Skeletal muscle tissue (tissue), 4 donors: ENCODE data around the gene DLGAP4. TPM values are rescaled to one million over a fixed set of nuclear protein-coding genes. Genes with fewer than 3 reads are reported as not detected.

Source experiments
- H3K27ac ChIP-seq: one replicate; pipeline ENCODE4 v1.7.0; 2013; ENCODE audit warnings: mild to moderate bottlenecking, low read depth, low read length, inconsistent platforms
- H3K27me3 ChIP-seq, 3 donors: one replicate each; pipeline ENCODE4 v1.7.0; 2013; ENCODE audit warnings: low read length in 3 of 3; ENCODE audit not compliant: control insufficient read depth in 3 of 3, insufficient read depth in 3 of 3
- H3K36me3 ChIP-seq, 3 donors: one replicate each; pipeline ENCODE4 v1.7.0; 2013; ENCODE audit warnings: low read length in 3 of 3; ENCODE audit not compliant: control insufficient read depth in 3 of 3, insufficient read depth in 3 of 3
- H3K4me1 ChIP-seq, 3 donors: one replicate each; pipeline ENCODE4 v1.7.0; 2013; ENCODE audit warnings: low read length in 3 of 3, mild to moderate bottlenecking in 3 of 3; ENCODE audit not compliant: control insufficient read depth in 3 of 3, insufficient read depth in 3 of 3
- H3K4me3 ChIP-seq, 3 donors: one replicate each; pipeline ENCODE4 v1.7.0; 2013; ENCODE audit warnings: low read length in 3 of 3
- H3K9ac ChIP-seq, 3 donors: one replicate each; pipeline ENCODE4 v1.7.0; 2013; ENCODE audit warnings: low read length in 3 of 3, mild to moderate bottlenecking in 3 of 3, moderate library complexity in 2 of 3, low read depth in 1 of 3
- H3K9me3 ChIP-seq, 3 donors: one replicate each; pipeline ENCODE4 v1.7.0; 2013; ENCODE audit warnings: low read length in 3 of 3; ENCODE audit not compliant: control insufficient read depth in 3 of 3
- total RNA-seq: library from RNA; depleted of rRNA; stranded (reverse); fragments of >200 nt; gene quantifications from one replicate; pipeline ENCODE4 v1.2.3, GENCODE V29; 2014
- donor health status: Osteomylitis.

The DLGAP4 gene
- total RNA-seq, 1 donor from 2014 or later, result 6.8 TPM

DNA sequence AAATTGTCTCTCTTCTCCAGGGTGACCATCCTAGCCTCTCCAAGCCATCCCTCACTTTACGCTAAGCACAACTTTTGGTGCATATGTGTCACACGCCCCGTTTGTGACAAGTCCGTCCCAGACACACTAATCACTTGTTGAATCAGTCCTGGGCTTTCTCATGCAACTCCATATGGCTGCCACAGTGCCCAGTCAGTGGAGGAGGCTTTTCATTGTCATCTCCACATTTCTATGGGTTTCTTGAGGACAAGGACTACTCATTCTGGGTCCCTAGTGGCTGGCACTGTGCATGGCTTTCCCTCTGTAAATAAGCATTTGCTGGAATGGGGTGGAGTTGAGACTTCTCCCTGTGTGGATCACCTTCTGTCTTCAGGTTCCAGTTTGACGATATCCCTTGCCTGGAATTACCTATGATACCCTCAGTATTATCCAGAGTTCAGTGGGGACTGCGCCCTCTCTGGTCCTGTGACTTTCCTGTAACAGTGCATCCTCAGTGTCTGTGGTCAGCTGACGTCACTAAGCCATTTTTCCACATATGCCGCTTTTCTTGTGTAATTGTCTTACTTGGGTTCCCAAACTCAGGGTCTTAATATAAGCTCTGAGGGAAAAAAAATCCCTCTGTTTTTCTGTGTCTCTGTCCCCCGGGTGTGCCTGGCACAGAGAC is 175.4 kb downstream of the DLGAP4 start:
- no peaks in the 10 kb centered on the region for H3K27me3 ChIP-seq
- peaks cover 0 to 5% (median 2%) of the 10 kb centered on the region in 3 donors for H3K36me3 ChIP-seq
- H3K4me1 ChIP-seq, result peaks cover 86 to 92% (median 91%) of the 10 kb centered on the region in 3 donors
- H3K9me3 ChIP-seq, result no peaks in the 10 kb centered on the region
- peak overlapping the region; percentile 32 to 83 (median 69) for H3K9ac ChIP-seq
- H3K27ac ChIP-seq, result peak overlapping the region; percentile 93
- H3K4me3 ChIP-seq, result peak overlapping the region; percentile 7 to 17 (median 8)

DNA sequence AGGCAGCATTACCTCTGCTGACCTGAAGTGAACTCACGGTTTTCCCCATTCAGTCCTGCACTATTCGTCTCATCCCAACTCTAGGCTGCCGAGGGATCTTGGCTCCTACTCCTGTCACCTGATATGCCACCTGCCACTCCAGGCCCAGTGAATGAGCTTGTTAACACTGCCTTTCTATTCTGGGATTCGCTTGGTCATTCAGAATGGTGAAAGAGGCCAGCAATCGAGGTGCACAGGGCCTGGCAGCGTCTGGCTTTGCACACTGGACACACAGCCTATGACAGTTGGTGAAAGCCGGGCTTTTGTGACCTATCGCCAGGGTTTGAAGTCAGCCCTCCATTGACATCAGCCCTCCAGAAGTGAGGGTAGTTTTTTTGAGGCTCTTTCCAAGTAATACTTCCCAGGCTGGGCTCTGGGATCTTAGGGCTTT is 175.9 kb downstream of the DLGAP4 start:
- Histone ChIP-seq H3K36me3 (peaks cover 0 to 5% (median 2%) of the 10 kb centered on the region in 3 donors), H3K4me1 (peaks cover 92 to 97% (median 96%) of the 10 kb centered on the region in 3 donors), H3K9ac (peak overlapping the region; percentile 63 to 83 (median 65)), H3K27me3 (no peaks in the 10 kb centered on the region), H3K4me3 (peak overlapping the region; percentile 7 to 17 (median 8)), H3K9me3 (no peaks in the 10 kb centered on the region), H3K27ac (peak overlapping the region; percentile 93)

DNA sequence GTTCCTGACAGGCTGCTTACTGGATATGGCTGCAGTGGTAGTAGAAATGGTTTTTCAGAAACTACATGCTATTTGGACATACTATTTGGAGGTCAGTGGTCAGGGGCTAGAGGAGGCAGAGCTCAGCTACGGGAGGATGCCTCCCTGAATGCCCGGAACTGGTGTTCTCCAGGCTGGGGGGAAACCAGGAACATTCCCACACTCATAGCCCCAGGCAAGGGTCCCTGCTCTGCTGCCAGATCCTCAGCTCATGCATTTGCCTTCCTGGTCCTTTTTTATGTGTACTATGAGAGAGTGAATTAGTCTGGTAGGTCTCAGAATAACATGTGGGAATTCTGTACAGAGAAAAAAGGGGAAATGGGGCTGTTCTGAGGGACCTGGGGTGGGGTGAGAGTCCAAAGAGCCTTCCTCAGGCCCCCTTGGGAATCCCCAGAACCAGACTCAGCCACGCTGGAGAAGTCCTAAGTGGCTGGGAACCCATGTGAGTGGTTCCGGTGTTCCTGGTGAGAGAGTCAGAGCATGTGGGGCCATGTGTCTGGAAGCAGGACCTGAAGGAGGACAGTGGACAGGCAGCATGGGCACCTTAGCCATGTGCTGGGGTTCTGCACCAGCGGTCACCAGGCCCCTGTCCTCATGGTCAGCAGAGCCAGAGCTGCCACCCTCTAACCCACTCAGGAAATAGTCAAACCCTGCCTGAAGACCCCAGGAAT is 177.2 kb downstream of the DLGAP4 start:
- Histone ChIP-seq H3K4me1 (peaks cover 87 to 98% (median 95%) of the 10 kb centered on the region in 3 donors), H3K36me3 (peaks cover 0 to 4% (median 2%) of the 10 kb centered on the region in 3 donors), H3K9me3 (no peaks in the 10 kb centered on the region), H3K27me3 (no peaks in the 10 kb centered on the region), H3K4me3 (peak overlapping the region in 2 of 3 donors; percentile 3 to 60), H3K27ac (peak overlapping the region; percentile 93), H3K9ac (peak overlapping the region; percentile 63 to 83 (median 73))

DNA sequence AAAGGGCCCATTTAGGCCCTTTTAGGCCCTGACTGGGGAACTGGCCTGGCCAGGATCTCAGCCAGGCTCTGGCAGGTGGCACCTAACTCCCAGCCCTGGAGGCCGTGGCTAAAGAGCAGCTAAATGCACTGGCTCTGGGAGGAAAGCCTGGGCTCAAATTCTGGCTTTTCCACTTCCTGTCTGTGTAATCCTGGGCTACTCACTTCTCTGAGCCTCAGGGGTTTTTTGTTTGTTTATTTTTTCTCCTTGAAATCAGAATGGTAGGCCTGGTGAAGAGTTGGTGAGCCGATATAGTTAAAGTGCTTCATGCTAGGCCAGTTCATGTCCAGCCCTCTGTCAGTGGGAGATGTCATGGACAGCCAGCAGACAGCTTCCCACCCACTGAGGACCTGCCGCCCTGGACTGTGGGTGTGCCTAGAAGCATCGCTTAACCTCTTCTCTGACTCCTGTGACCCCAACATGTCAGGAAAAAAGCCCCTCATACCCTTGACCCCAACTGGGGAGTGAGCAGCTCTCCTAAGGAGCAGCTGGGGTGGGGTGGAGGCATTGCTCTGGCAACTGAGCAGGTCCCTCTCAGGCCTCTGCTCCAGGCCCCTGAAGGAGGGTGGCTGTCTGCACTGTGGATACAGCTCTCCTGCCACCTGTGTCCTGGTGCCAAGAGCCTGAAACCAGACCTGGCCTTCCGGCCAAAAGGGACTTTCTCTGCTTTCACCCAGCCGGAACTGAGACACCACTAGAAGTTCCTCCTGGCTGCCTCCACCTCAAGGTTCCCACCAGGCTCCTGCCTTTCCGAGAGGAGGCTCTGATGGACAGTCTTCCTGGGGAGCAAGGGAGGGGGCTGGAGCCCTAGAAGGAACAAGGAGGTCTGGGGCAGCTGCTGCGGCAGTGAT is 178.0 kb downstream of the DLGAP4 start:
- Histone ChIP-seq H3K4me3 (peak overlapping the region; percentile 14 to 60 (median 37)), H3K27ac (peak overlapping the region; percentile 93), H3K27me3 (no peaks in the 10 kb centered on the region), H3K4me1 (peaks cover 84 to 94% (median 93%) of the 10 kb centered on the region in 3 donors), H3K36me3 (peaks cover 0 to 4% (median 0%) of the 10 kb centered on the region in 3 donors), H3K9ac (peak overlapping the region; percentile 63 to 83 (median 73)), H3K9me3 (no peaks in the 10 kb centered on the region)

DNA sequence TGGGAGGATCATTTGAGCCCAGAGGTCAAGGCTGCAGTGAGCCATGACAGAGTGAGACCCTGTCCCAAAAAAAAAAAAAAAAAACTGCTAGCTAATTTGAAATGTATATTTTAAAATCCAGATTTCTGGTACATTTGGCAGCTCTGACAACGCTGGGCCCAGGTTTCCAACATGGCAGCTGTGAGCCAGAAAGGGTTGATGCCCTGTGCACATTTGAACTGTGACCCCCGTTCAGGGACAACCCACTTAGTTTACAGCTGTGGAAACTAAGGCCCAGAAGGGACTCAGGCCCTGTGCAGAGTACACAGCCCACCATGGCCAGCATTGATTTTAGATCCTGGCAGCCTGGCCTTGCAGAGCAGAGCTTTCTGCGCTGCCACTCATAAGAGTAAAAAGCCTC is 179.1 kb downstream of the DLGAP4 start:
- Histone ChIP-seq H3K27me3 (no peaks in the 10 kb centered on the region), H3K27ac (peak overlapping the region; percentile 18), H3K9ac (peak overlapping the region in 1 of 3 donors; percentile 9), H3K9me3 (no peaks in the 10 kb centered on the region), H3K4me3 (no peak overlapping the region), H3K36me3 (peaks cover 0 to 4% (median 0%) of the 10 kb centered on the region in 3 donors), H3K4me1 (peaks cover 81 to 93% (median 89%) of the 10 kb centered on the region in 3 donors)

DNA sequence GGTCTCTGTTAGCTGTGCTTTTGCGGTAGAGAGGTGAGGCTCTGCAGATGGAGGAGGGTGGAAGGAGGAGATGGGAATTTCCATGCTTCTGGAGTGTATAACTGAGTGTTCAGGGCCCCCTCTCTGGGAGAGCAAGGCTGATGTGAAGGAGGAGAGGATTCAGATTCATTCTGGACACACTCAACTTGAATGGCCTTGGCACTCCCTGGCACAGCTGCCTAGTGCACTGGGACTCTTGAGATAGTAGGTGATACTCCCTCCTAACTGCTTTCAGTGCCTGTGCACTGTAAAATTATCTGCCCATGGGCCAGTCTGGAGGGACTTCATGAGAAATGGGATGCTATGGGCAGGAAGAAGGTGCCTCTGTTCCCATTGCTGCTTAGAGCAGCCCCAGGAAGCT is 180.9 kb downstream of the DLGAP4 start:
- Histone ChIP-seq H3K9ac (peak overlapping the region in 2 of 3 donors; percentile 4 to 47), H3K4me1 (peaks cover 81 to 90% (median 87%) of the 10 kb centered on the region in 3 donors), H3K9me3 (no peaks in the 10 kb centered on the region), H3K4me3 (peak overlapping the region in 1 of 3 donors; percentile 0), H3K27ac (peak overlapping the region; percentile 51), H3K27me3 (no peaks in the 10 kb centered on the region), H3K36me3 (peaks cover 0 to 4% (median 0%) of the 10 kb centered on the region in 3 donors)

DNA sequence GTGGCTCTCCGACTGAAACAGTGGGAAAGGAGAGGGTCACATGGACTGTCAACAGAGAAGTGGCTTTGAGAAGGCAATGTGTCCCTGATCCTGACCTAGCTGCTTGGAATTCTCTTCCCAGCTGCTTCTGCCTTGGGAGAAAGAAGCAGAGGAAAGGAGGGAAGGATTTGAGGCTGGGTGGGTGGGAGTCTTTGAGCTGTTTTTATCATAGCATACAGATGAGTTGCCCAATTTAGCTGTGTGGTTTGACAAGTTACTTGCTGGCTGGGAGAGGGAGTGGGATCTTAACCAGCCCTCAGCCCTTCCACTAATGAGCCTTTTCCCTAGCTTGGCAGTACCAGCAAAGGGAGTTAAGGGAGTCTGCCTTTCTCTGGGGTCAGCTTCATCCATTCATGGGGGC is 184.1 kb downstream of the DLGAP4 start:
- Histone ChIP-seq H3K9me3 (no peaks in the 10 kb centered on the region), H3K27me3 (no peaks in the 10 kb centered on the region), H3K4me1 (peaks cover 72 to 88% (median 79%) of the 10 kb centered on the region in 3 donors), H3K27ac (peak overlapping the region; percentile 34), H3K4me3 (no peak overlapping the region), H3K9ac (peak overlapping the region in 2 of 3 donors; percentile 21 to 27), H3K36me3 (peaks cover 0 to 4% (median 3%) of the 10 kb centered on the region in 3 donors)

DNA sequence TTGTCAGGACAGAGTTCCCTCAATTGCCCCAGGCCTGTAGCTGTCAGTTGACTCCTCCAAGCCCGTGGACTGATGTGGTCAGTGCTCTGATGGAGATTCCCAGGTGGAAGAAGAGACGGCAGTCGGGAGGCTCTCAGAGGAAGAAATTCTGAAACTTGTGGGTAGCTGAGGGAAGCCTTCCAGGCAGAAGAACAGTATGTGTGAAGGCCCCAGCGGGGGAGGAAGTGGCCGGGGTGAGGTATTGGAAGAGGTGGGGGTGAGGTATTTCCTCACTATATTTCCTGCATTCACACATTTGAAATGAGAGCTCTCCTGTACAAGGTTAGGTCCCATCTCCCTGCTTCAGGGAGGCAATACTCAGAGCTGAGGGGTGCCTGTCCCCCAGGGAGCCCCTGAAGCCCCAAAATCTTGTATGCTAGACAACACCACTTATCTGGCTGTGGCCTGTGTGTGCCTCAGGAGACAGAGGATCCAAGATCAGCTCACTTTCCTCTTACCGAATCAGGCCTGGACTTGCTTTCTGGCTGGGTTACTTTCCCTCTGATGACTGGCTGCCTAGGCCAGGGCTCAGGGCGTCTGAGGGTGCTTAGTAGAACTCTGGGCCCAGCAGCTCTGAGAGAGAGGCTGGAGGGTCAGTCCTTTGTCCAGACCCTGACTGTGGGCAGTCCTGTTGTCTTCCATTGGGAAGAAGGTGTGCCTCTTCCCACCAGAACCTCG is 185.9 kb downstream of the DLGAP4 start:
- H3K4me3 ChIP-seq, result peak overlapping the region in 1 of 3 donors; percentile 27
- H3K9me3 ChIP-seq, result no peaks in the 10 kb centered on the region
- peaks cover 11 to 15% (median 15%) of the 10 kb centered on the region in 3 donors for H3K36me3 ChIP-seq
- no peaks in the 10 kb centered on the region for H3K27me3 ChIP-seq
- peaks cover 54 to 78% (median 66%) of the 10 kb centered on the region in 3 donors for H3K4me1 ChIP-seq
- H3K27ac ChIP-seq, result peak overlapping the region; percentile 89
- peak overlapping the region; percentile 48 to 64 (median 58) for H3K9ac ChIP-seq
